DMS53 treated with DMSO at 0.1 percent for 48 hours (cell line): ENCODE measurements around the gene ANO8.

Source experiments
- DNase-seq: peaks from one replicate; lab custom pipeline; 2025; ENCODE audit not compliant: unreplicated experiment; lab: John Stamatoyannopoulos, UW

Gene ANO8

GRCh38 chr19:17346109-17346671 lies 11.5 kb upstream of the ANO8 start:
- DNase-seq, result no peak

GRCh38 chr19:17341845-17342244 lies 7.2 kb upstream of the ANO8 start:
- DNase-seq, result no peak

- DNase-seq, result no peak
These were observed 6.7 kb upstream of the ANO8 start for GRCh38 chr19:17341386-17341785.

GRCh38 chr19:17340871-17341357 lies 6.3 kb upstream of the ANO8 start:
- no peak for DNase-seq

- no peak for DNase-seq
These were observed 5.7 kb upstream of the ANO8 start for GRCh38 chr19:17340302-17340870.

- no peak for DNase-seq
These were observed 4.6 kb upstream of the ANO8 start for GRCh38 chr19:17339088-17339741.

GRCh38 chr19:17338433-17339078 lies 3.9 kb upstream of the ANO8 start:
- no peak for DNase-seq

- DNase-seq, result no peak
These were observed 3.2 kb upstream of the ANO8 start for GRCh38 chr19:17337675-17338432.

- DNase-seq, result peak; percentile 94
These were observed 2.4 kb upstream of the ANO8 start, which contains the start of gene GTPBP3 for GRCh38 chr19:17336872-17337674. Gene GTPBP3 (plus strand): TSS chr19:17337553. CDS start chr19:17337612, 59 bp downstream.

GRCh38 chr19:17335575-17335974 lies 920 bp upstream of the ANO8 start:
- no peak for DNase-seq

GRCh38 chr19:17333611-17334413 lies 843 bp downstream of the ANO8 start:
- no peak for DNase-seq

GRCh38 chr19:17332677-17333581 lies 1.7 kb downstream of the ANO8 start:
- no peak for DNase-seq

GRCh38 chr19:17332360-17332676 lies 2.3 kb downstream of the ANO8 start:
- DNase-seq, result no peak

- DNase-seq, result no peak
These were observed 3.6 kb downstream of the ANO8 start for GRCh38 chr19:17331045-17331558.

GRCh38 chr19:17330262-17331044 lies 4.2 kb downstream of the ANO8 start:
- DNase-seq, result no peak

GRCh38 chr19:17329366-17330261 lies 5.0 kb downstream of the ANO8 start:
- no peak for DNase-seq
